HT1080 (cell line): ENCODE measurements around the gene NRF1. TPM values are rescaled to one million over a fixed set of nuclear protein-coding genes. Genes with fewer than 3 reads are reported as not detected.
A peak's percentile ranks its signal among the peaks of the same experiment; 100 is the strongest.

Experiments
- DNase-seq: peaks from one replicate; pipeline ENCODE4 v3.0.0-alpha.2; 2015; ENCODE audit warnings: low read depth
- small RNA-seq: library from RNA; depleted of rRNA; stranded (forward); fragments of <200 nt; gene quantifications from one replicate; pipeline ENCODE3, GENCODE V24; 2014
- total RNA-seq: library from RNA; depleted of rRNA; stranded (reverse); fragments of >200 nt; shearing (Covaris generic); gene quantifications from 2 replicates; pipeline ENCODE4 v1.2.3, GENCODE V29; 2014; rRNA removed

NRF1 gene
- total RNA-seq, 1 experiment from 2014 or later: 14.6 TPM

GRCh38 chr7:129799350-129799955 lies 187.9 kb downstream of the NRF1 start:
- no peak for DNase-seq

- DNase-seq: no peak
Measured at GRCh38 chr7:129800901-129801300, 189.4 kb downstream of the NRF1 start.

- DNase-seq: no peak
Measured at GRCh38 chr7:129801882-129802281, 190.4 kb downstream of the NRF1 start.

- no peak for DNase-seq
Measured at GRCh38 chr7:129803546-129804081, 192.1 kb downstream of the NRF1 start.

- no peak for DNase-seq
Measured at GRCh38 chr7:129804111-129804889, 192.8 kb downstream of the NRF1 start.

- DNase-seq: no peak
Measured at GRCh38 chr7:129804890-129805719, 193.6 kb downstream of the NRF1 start.

Small RNAs within 50 kb of the gene (small RNA-seq; reads per million reads assigned to genes)
- gene MIR182 (542 reads per million, percentile 98 among the genes with 10 or more reads in this experiment), gene MIR183 (26.7 reads per million, percentile 93 among the genes with 10 or more reads in this experiment), gene MIR96 (0.25 reads per million, percentile 18 among the genes with 10 or more reads in this experiment)

Other genes starting within 250 kb of the NRF1 start
- 14.3 and 15.2 TPM in 2 replicates for gene STRIP2, start 177.3 kb upstream of the NRF1 start, total RNA-seq
- 0.40 TPM in 2 replicates for gene SMKR1, start 109.2 kb upstream of the NRF1 start, total RNA-seq